HepG2 (cell line): ENCODE measurements around the gene MT1G. TPM values are rescaled to one million over a fixed set of nuclear protein-coding genes. Genes with fewer than 3 reads are reported as not detected.

Experiments used
- CC2D1A ChIP-seq: sonication (generic); formaldehyde crosslinking; IDR thresholded peaks from 2 replicates; pipeline ENCODE4 v1.8.1; 2023; ENCODE audit warnings: mild to moderate bottlenecking, missing genetic modification reagents
- CSRNP2 ChIP-seq: sonication (generic); formaldehyde crosslinking; conservative IDR thresholded peaks from 2 replicates; pipeline ENCODE4 v1.8.0; 2022; ENCODE audit warnings: low read depth, missing genetic modification reagents
- HOMEZ ChIP-seq: IDR thresholded peaks from 2 replicates; pipeline ENCODE4 v1.6.1; 2016; ENCODE audit warnings: low read depth
- ISL2 ChIP-seq: sonication (generic); formaldehyde crosslinking; IDR thresholded peaks from 2 replicates; pipeline ENCODE4 v1.5.0; 2020; ENCODE audit warnings: missing genetic modification reagents
- MATR3 ChIP-seq: sonication (generic); formaldehyde crosslinking; IDR thresholded peaks from 2 replicates; pipeline ENCODE4 v1.4.0; 2020; ENCODE audit warnings: missing genetic modification reagents
- MEF2D ChIP-seq: sonication (generic); formaldehyde crosslinking; IDR thresholded peaks from 2 replicates; pipeline ENCODE4 v1.5.1; 2020; ENCODE audit warnings: mild to moderate bottlenecking, missing genetic modification reagents
- NCOA5 ChIP-seq: sonication (generic); formaldehyde crosslinking; IDR thresholded peaks from 2 replicates; pipeline ENCODE4 v1.4.0; 2020; ENCODE audit warnings: missing genetic modification reagents
- NR2F1 ChIP-seq, 2 experiments: fragments of 450-650 bp in 1 of 2; formaldehyde crosslinking in 1 of 2; IDR thresholded peaks; 2 replicates each; pipeline versions ENCODE4 v1.5.0 to v1.6.1; 2016 to 2020; ENCODE audit warnings: mild to moderate bottlenecking in 1 of 2, missing compliant biosample characterization in 1 of 2, missing genetic modification reagents in 1 of 2, moderate library complexity in 1 of 2
- TFDP1 ChIP-seq: IDR thresholded peaks from 2 replicates; pipeline ENCODE4 v1.6.1; 2016; ENCODE audit warnings: missing compliant biosample characterization, missing genetic modification reagents, borderline replicate concordance
- U2AF1 ChIP-seq: fragments of 200-400 bp; formaldehyde crosslinking; optimal IDR thresholded peaks from 2 replicates; pipeline ENCODE3; 2017; ENCODE audit warnings: mild to moderate bottlenecking, low read depth, low read length
- ZBED4 ChIP-seq: sonication (generic); formaldehyde crosslinking; IDR thresholded peaks from 2 replicates; pipeline ENCODE4 v1.4.0; 2020; ENCODE audit warnings: missing genetic modification reagents, borderline replicate concordance
- ZBTB7A ChIP-seq: sonication (generic); formaldehyde crosslinking; IDR thresholded peaks from 2 replicates; pipeline ENCODE4 v1.8.0; 2022; ENCODE audit warnings: mild to moderate bottlenecking, missing genetic modification reagents
- ZFP91 ChIP-seq: sonication (generic); formaldehyde crosslinking; IDR thresholded peaks from 2 replicates; pipeline ENCODE4 v1.9.0; 2022; ENCODE audit warnings: missing genetic modification reagents, mild to moderate bottlenecking, borderline replicate concordance
- ZNF136 ChIP-seq: sonication (generic); formaldehyde crosslinking; IDR thresholded peaks from 2 replicates; pipeline ENCODE4 v1.8.1; 2022; ENCODE audit warnings: low read depth, mild to moderate bottlenecking, moderate library complexity, missing genetic modification reagents
- ZNF33B ChIP-seq: sonication (generic); formaldehyde crosslinking; IDR thresholded peaks from 2 replicates; pipeline ENCODE4 v1.5.1; 2020; ENCODE audit warnings: mild to moderate bottlenecking, missing genetic modification reagents
- ZNF746 ChIP-seq: sonication (generic); formaldehyde crosslinking; IDR thresholded peaks from 2 replicates; pipeline ENCODE4 v1.8.0; 2022; ENCODE audit warnings: mild to moderate bottlenecking, missing genetic modification reagents
- ZNF773 ChIP-seq: sonication (generic); formaldehyde crosslinking; IDR thresholded peaks from 2 replicates; pipeline ENCODE4 v1.4.0; 2020; ENCODE audit warnings: missing genetic modification reagents, borderline replicate concordance
- ZNF775 ChIP-seq: sonication (generic); formaldehyde crosslinking; IDR thresholded peaks from 2 replicates; pipeline ENCODE4 v1.4.0; 2020; ENCODE audit warnings: missing genetic modification reagents, mild to moderate bottlenecking, moderate library complexity, borderline replicate concordance
- ZNF878 ChIP-seq: sonication (generic); formaldehyde crosslinking; IDR thresholded peaks from 2 replicates; pipeline ENCODE4 v1.8.1; 2023; ENCODE audit warnings: mild to moderate bottlenecking, missing genetic modification reagents, moderate library complexity
- polyA plus RNA-seq, 8 experiments: library from polyadenylated mRNA; depleted of rRNA in 3 of 8; stranded (reverse) in 7 of 8; unstranded in 1 of 8; fragments of >200 nt; fragmentation: Illumina TruSeq in 4 of 8; extraction: Trizol in 4 of 8; gene quantifications; 2 replicates each; pipeline versions ENCODE4 v1.2.1 to v1.2.3, GENCODE V29; 2011 to 2016; ENCODE audit warnings: low read depth in 4 of 8, missing spikeins in 1 of 8, mixed read lengths in 1 of 8; ENCODE audit not compliant: insufficient read depth in 1 of 8
- total RNA-seq, 5 experiments: library from RNA; depleted of rRNA; stranded (reverse); fragments of >200 nt; fragmentation: Illumina TruSeq; extraction: Trizol; gene quantifications; 2 replicates each; pipeline ENCODE4 v1.2.3, GENCODE V29; 2016; ENCODE audit warnings: low read depth in 1 of 5

MT1G gene
- total and polyA plus RNA-seq, 2 of the 13 experiments (the other 11 are each of a cell fraction or from before 2014, with no cell fraction given) = 3.6 to 377 TPM

- no peak for TF ChIP-seq ZBED4 (CRISPR knock-in tag)
- TF ChIP-seq NCOA5 (CRISPR knock-in tag) = no peak
- TF ChIP-seq ZNF136 = no peak
- TF ChIP-seq MATR3 (CRISPR knock-in tag) = no peak
- no peak for TF ChIP-seq ZBTB7A
- no peak for TF ChIP-seq CSRNP2 (CRISPR knock-in tag)
- TF ChIP-seq TFDP1 (CRISPR knock-in tag) = peak; percentile 20; the same call in 1 of the 2 replicates
- no peak for TF ChIP-seq NR2F1 (CRISPR knock-in tag; IDR thresholded peaks at IDR 0.05)
- TF ChIP-seq MEF2D (CRISPR knock-in tag) = no peak; the same call in 1 of the 2 replicates
- no peak for TF ChIP-seq ZNF773 (CRISPR knock-in tag)
- TF ChIP-seq CC2D1A (CRISPR knock-in tag) = no peak
- peak; percentile 47; the same call in 1 of the 2 replicates for TF ChIP-seq ZFP91 (CRISPR knock-in tag)
- TF ChIP-seq ISL2 (CRISPR knock-in tag) = no peak
- no peak for TF ChIP-seq ZNF775
- no peak for TF ChIP-seq U2AF1
- no peak for TF ChIP-seq ZNF33B (CRISPR knock-in tag)
- no peak for TF ChIP-seq ZNF746 (CRISPR knock-in tag)
- no peak for TF ChIP-seq HOMEZ (CRISPR knock-in tag)
- no peak for TF ChIP-seq ZNF878 (CRISPR knock-in tag)
These were observed 29.8 kb downstream of the MT1G start, which contains the start of gene MT1A (continued) for GRCh38 chr16:56637814-56638750.
